Articular chondrocyte of knee joint (primary cell): ENCODE results near the gene OR2J1. TPM values are rescaled to one million over a fixed set of nuclear protein-coding genes. Genes with fewer than 3 reads are reported as not detected.

ENCODE experiments used
- total RNA-seq: library from RNA; depleted of rRNA; stranded (reverse); fragments of >200 nt; gene quantifications from 2 replicates; pipeline ENCODE4 v1.2.3, GENCODE V29; 2012

Gene OR2J1
- total RNA-seq = not detected in 2 replicates

GRCh38 chr6:29099190-29099589 is at the start of gene OR2J1:
TSS of gene OR2J1 (plus strand) at chr6:29099490. CDS start at chr6:29100943, 1,453 bp downstream.

GRCh38 chr6:29087213-29087612 is 12.1 kb upstream of the OR2J1 start, which contains the start of gene OR2B3:
TSS of gene OR2B3 (minus strand) at chr6:29087313. CDS start at chr6:29087248, 65 bp downstream.

GRCh38 chr6:29107758-29108157 is 8.5 kb downstream of the OR2J1 start, which contains the start of gene OR2J3:
TSS of gene OR2J3 (plus strand) at chr6:29108058. CDS start at chr6:29111891, 3,833 bp downstream.

Other genes starting within 250 kb of the OR2J1 start
- gene TRIM27, start 175.5 kb upstream of the OR2J1 start, total RNA-seq = 45.3 and 62.1 TPM in 2 replicates
- gene ZNF311, start 94.2 kb upstream of the OR2J1 start, total RNA-seq = 1.8 and 2.1 TPM in 2 replicates
- not detected in 2 replicates for gene OR2W1, start 54.3 kb upstream of the OR2J1 start, total RNA-seq
- gene OR2B3, start 12.2 kb upstream of the OR2J1 start, total RNA-seq = not detected in 2 replicates
- gene OR2J3, start 8.6 kb downstream of the OR2J1 start, total RNA-seq = not detected in 2 replicates
- not detected in 2 replicates for gene OR2J2, start 71.4 kb downstream of the OR2J1 start, total RNA-seq
- gene OR14J1, start 202.2 kb downstream of the OR2J1 start, total RNA-seq = not detected in 2 replicates